Inferior parietal cortex (tissue), 1 donor: ENCODE data around the gene TRPV2.

ENCODE experiments used
- DNase-seq: peaks from one replicate; pipeline ENCODE4 v3.0.0-alpha.2; 2016; ENCODE audit errors: extremely low spot score

TRPV2 gene

GRCh38 chr17:16406742-16407674 lies 8.4 kb upstream of the TRPV2 start:
- no peak for DNase-seq

- DNase-seq: peak; percentile 68
These were observed 7.3 kb upstream of the TRPV2 start for GRCh38 chr17:16407911-16408588.

- DNase-seq: no peak
These were observed 2.0 kb downstream of the TRPV2 start for GRCh38 chr17:16417399-16417798.

- no peak for DNase-seq
These were observed 2.7 kb downstream of the TRPV2 start for GRCh38 chr17:16417896-16418684.

- no peak for DNase-seq
These were observed 3.3 kb downstream of the TRPV2 start for GRCh38 chr17:16418685-16419068.

- DNase-seq: peak; percentile 27
These were observed 3.9 kb downstream of the TRPV2 start for GRCh38 chr17:16419074-16419928.

GRCh38 chr17:16419929-16420271 lies 4.5 kb downstream of the TRPV2 start:
- DNase-seq: no peak

- no peak for DNase-seq
These were observed 7.0 kb downstream of the TRPV2 start for GRCh38 chr17:16422416-16422815.

- no peak for DNase-seq
These were observed 8.0 kb downstream of the TRPV2 start for GRCh38 chr17:16423226-16423872.

GRCh38 chr17:16425202-16425601 lies 9.8 kb downstream of the TRPV2 start:
- no peak for DNase-seq

GRCh38 chr17:16425698-16426659 lies 10.6 kb downstream of the TRPV2 start:
- DNase-seq: no peak

- no peak for DNase-seq
These were observed 11.6 kb downstream of the TRPV2 start for GRCh38 chr17:16427020-16427419.

- peak; percentile 27 for DNase-seq
These were observed 12.9 kb downstream of the TRPV2 start for GRCh38 chr17:16428098-16428882.

GRCh38 chr17:16429083-16429482 lies 13.7 kb downstream of the TRPV2 start:
- no peak for DNase-seq

- DNase-seq: no peak
These were observed 15.3 kb downstream of the TRPV2 start for GRCh38 chr17:16430650-16431049.

- no peak for DNase-seq
These were observed 16.6 kb downstream of the TRPV2 start for GRCh38 chr17:16432017-16432416.

- DNase-seq: no peak
These were observed 18.1 kb downstream of the TRPV2 start for GRCh38 chr17:16433514-16433913.

GRCh38 chr17:16434662-16435061 lies 19.3 kb downstream of the TRPV2 start:
- no peak for DNase-seq
